NK-92 (cell line): ENCODE results near the gene GALNTL6.

Experiments used
- DNase-seq: peaks from one replicate; lab custom pipeline; 2025; ENCODE audit not compliant: unreplicated experiment; lab: John Stamatoyannopoulos, UW

Gene GALNTL6

GRCh38 chr4:172651961-172652360, 838.8 kb downstream of the GALNTL6 start:
- DNase-seq = no peak

- no peak for DNase-seq
Measured at GRCh38 chr4:172652369-172652768, 839.2 kb downstream of the GALNTL6 start.

- DNase-seq = no peak
Measured at GRCh38 chr4:172653676-172654075, 840.5 kb downstream of the GALNTL6 start.

DNA sequence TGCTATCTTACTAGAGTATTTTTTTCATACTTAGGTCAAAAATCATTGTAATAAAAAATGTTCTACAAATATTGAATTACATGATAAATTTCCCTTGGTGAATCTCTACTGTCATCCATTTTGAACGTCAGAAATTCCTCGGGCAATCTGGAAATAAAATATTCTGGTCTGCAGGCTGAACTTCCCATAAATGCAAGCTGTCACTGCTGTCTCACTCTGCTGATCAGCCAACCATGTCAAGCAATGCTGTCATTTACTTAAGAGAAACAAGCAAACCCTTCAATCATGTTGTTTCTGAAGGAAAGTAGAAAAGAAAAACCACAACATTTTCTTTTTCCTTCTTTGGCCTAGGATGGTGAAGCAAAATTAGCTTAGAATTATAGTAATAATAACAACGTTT, 841.3 kb downstream of the GALNTL6 start:
- no peak for DNase-seq

DNA sequence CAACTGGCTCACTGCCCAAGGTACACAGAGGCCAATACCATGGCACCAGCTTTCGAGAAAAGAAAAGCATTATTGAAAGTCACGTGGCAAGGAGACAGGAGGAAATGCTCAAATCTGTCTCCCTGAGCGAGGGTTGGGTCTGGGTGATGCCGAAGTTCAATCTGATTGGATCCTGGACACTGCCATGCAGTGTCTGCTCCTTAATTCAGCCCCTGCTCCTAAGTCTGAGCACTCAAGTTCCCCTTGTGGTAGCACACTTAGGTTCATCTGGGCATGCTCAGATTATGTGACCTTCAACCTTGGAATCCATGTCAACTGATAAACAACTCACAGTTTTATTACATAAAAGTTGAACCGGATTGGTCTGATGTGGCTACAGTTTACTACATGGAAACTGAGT, 842.9 kb downstream of the GALNTL6 start:
- no peak for DNase-seq

- DNase-seq = no peak
Measured at GRCh38 chr4:172657081-172657480, 843.9 kb downstream of the GALNTL6 start.

GRCh38 chr4:172660251-172660650, 847.0 kb downstream of the GALNTL6 start:
- no peak for DNase-seq

- no peak for DNase-seq
Measured at GRCh38 chr4:172662113-172662512, 848.9 kb downstream of the GALNTL6 start.

DNA sequence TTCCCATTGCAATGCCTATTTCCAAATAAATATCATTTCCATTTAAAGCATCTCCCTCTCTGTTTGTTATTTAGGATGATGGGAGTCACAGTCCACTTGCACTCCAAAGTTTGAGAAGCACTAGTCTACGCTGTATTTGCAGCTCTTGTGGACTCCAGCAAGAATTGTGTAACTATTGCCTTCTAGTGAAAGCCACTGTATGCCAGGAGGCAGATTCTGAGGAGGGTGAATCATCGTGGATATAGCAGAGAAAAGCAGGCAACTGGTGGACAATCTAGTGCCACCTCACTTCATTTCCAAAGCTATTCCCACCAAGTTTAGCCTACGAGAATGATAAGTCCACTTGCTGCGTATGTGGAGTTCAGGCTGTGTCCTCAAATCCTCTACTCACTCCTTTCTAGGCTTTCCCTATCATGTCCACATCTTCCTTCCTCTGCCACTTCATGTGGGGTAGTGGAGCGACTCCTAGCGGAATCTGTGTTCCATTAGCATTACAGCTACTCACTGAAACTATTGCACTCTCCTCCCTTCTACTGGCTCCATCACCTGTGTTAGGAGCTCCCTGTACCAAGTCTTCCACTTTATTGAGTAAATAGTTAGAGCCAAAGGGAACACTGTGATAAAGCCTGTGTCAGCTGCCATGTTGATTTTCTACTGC, 853.6 kb downstream of the GALNTL6 start:
- no peak for DNase-seq

DNA sequence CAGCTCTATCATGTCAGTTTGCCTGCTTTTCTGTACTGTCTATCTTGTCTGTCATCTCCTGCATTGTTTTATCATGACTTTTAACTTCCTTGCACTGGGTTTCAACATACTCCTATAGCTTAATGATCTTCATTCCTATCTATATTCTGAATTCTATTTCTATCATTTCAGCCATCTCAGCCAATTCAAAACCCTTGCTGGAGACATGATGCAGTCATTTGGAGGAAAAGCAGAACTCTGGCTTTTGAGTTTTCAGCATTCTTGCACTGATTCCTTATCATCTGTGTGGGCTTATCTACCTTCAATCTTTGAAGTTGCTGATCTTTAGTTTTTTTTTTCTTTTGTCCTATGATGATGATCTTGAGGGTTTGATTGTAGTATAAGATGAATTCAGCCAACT, 861.6 kb downstream of the GALNTL6 start:
- no peak for DNase-seq

DNA sequence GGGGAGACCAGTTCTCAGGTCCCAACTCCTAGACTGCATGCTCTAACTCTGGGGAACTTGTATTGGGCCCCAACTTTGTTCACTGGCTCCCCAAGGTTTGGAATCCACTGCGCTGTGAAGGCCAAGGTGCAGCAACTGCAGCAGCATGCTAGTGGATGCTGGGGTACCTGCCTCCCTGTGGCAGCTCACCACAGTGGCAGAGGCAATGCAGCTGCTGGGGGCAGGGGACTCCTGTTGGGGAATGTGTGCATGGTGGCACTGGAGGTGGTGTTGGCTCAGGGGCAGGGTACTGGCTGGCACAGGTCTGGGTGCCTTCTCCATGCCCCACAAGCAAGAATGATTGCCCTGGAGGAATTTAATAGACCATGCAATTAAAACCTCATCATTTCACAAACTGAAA, 862.0 kb downstream of the GALNTL6 start:
- no peak for DNase-seq

- no peak for DNase-seq
Measured at GRCh38 chr4:172680691-172681090, 867.5 kb downstream of the GALNTL6 start.

DNA sequence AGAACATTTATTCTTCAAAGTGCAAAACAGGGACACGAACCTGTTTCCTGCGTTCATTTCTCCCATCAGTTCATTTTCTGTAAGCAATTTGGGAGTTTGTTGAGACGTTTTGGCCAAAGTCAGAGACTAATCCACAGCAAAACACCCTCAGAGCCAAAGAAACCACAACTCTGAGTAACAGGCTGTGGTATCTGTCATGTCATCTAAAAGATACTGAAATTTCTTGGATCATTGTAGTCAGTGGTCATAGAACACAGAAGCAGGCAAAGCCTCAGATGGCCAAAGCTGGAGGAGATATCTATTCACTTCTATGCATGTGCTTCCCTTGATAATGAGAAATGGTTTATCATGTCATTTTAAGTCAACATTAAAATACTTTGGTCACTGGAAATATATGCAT, 869.8 kb downstream of the GALNTL6 start:
- DNase-seq = no peak

DNA sequence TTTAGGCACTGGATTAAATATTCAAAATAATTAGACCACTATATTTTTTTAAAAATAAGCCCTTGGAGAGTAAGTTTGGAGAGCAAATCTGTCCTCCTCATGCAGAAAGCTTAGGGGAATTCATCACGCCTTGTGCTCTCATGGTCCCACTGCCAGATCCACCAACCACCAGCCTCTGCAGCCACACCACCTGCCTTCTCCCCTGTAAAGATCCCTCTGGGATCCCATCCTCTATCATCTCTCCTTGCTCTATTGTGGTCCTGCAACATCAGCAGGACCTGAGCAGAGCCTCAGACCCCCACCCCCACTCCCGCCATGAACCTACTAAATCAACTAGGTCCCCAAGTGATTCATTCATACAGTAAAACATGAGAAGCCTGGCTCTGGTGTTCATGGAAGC, 872.8 kb downstream of the GALNTL6 start:
- DNase-seq = no peak

- no peak for DNase-seq
Measured at GRCh38 chr4:172688534-172688933, 875.3 kb downstream of the GALNTL6 start.

DNA sequence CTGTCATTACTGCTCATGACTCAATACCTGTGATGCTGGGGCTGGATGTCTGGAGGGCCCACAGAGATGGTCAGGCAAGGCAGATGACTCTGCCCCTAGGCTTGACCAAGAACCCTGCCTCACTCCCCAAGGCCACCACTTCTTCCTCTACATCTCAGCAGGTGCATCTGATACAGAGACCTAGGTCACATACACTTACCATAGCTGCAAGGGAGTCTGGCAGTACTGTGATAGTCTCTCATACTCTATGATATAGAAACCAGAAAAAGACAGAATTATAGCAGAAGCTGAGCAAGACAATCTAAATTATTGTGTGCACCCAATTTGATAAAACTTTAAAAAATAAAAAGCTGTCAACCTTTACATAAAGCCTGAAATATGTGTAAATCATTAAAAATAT, 878.3 kb downstream of the GALNTL6 start:
- no peak for DNase-seq

GRCh38 chr4:172692701-172693100, 879.5 kb downstream of the GALNTL6 start:
- no peak for DNase-seq

DNA sequence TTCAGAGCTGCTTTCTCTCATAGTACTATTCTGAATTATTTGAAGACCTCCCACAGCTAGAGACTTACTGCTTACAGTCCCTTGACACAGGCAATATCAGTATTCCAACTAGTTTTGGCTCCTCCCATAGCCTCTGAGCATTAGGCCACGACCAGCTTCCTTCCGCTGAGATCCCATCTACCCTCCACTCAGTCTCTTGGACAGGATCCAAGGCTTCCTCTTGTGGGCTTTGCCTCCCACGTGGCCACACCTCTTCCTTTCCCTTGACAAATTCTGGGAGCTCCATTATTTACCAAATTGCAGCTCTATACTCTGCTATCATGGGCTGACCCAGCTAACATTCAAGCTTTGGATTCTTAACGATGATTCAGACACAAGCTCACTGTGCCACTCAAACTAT, 885.1 kb downstream of the GALNTL6 start:
- DNase-seq = no peak

- no peak for DNase-seq
Measured at GRCh38 chr4:172705565-172705964, 892.4 kb downstream of the GALNTL6 start.

- no peak for DNase-seq
Measured at GRCh38 chr4:172706000-172706399, 892.8 kb downstream of the GALNTL6 start.

- no peak for DNase-seq
Measured at GRCh38 chr4:172707622-172708021, 894.4 kb downstream of the GALNTL6 start.

DNA sequence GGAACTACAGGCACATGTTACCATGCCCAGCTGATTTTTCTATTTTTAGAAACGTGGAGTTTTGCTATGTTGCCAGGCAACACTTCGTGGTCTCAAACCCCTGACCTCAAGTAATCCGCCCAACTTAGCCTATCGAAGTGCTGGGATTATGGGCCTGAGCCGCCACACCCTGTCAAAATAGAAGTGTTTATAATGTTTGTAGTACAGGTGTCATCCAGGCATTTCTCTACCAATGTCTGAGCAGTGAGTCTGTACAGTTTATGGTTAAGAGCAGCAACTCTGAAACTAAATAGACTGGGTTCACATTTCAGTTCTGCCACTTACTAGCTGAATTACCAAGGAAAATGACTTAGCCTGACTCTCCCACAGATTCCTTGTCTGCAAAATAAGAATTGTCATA, 895.0 kb downstream of the GALNTL6 start:
- no peak for DNase-seq

GRCh38 chr4:172709376-172709775, 896.2 kb downstream of the GALNTL6 start:
- no peak for DNase-seq

GRCh38 chr4:172716291-172716690, 903.1 kb downstream of the GALNTL6 start:
- no peak for DNase-seq
